GM18517 (cell line): ENCODE measurements around the gene NUP50.

Experiments
- ATAC-seq: cut with Tn5 transposase; IDR thresholded peaks from one replicate; pipeline ENCODE4 v1.9.1; 2021; ENCODE audit warnings: mild to moderate bottlenecking, moderate library complexity; ENCODE audit not compliant: unreplicated experiment

Gene NUP50

DNA sequence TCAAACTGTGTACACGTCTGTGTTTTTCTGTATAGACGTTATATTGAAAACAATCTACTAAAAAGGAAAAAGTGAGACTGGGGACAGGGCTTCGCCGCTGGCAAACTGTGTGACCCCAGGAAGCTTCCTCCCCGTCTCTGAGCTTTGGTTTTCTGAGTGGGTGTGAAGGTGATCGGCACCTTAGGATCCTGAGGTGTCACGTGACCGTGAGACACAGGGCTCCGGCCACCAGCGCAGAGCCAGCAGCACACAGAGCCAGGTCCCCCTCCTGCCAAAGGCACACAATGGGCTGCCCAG, 44.9 kb downstream of the NUP50 start:
- no peak for ATAC-seq

DNA sequence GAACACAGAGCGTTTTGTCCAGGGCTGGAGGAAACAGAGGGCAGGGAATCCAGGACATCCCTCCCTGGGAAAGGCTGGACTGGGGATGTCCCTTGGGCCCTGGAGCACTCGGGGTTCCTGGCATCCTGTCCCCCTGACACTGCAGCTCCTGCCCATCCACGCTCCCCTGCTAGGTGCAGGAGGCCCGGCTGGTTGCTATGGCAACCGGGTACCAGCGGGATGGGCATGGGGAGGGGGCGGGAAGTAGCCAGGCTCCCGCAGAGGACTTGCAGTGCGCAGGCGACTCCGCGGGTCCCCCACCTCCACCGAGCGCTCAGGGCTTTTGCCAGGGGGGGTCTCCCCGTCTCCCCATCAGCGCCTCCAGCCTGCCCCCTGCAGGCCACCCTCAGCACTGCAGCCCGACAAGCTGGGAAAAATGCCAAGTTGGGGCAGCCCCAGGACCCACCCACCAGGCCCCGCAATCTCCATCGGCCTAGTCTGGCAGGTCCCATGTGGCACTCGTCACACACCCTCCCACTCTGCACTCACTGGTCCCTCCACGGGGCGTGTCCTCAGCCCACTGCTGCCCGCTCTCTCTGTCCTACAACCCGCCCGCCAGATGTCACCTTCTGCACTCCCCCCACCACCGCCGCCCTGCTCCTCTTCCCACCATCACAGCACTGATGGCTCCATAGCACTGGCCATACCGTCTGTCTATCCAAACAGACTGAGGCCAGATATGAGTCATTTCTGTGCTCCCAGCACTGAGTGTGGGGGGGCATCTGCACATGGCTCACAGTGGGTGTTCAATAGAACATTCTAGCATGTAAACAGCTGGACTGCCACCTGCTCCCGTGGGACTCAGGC, 45.5 kb downstream of the NUP50 start:
- ATAC-seq: no peak

- ATAC-seq: no peak
Measured at GRCh38 chr22:45210174-45210573, 46.4 kb downstream of the NUP50 start.

GRCh38 chr22:45210577-45210976, 46.9 kb downstream of the NUP50 start:
- ATAC-seq: no peak

- no peak for ATAC-seq
Measured at GRCh38 chr22:45210991-45211390, 47.3 kb downstream of the NUP50 start.

GRCh38 chr22:45211435-45211834, 47.7 kb downstream of the NUP50 start:
- no peak for ATAC-seq

DNA sequence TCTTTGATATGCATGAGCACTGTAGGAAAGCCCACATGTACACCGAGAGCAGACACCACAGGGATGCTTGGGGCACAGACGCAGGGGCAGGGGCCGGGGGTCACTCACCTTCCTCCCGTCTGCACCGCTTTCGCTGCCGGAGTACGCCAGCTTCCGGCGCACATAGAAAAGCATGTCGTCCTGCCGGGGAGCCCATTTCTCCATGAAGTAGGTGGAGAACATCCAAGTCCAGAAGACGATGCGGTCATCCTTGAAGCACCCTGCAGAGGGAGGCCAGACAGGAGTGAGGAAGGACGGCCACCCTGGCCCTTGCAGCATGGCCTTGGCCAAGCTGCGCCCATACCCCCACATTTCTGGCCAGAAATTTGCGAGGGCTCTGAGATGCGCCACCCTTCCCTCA, 48.1 kb downstream of the NUP50 start:
- no peak for ATAC-seq

DNA sequence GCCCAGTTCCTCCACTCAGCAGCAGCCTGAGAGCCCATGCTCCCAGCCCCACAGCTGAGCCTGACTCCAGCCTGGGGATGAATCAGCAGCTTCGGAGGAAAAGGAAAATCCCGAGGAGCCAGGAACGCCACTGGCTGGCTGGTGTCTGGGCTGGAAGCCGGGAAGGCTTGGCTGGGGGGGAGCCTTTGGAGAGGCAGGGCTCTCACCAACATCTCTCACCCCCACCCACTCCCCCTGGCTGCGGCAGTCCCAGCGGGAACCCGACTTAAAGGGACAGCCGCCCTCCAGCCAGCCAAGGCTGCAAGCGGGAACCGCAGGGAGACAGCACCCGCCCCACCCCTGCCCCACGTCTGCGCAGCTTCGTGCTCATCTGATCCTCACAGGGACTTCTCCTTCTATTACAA, 48.6 kb downstream of the NUP50 start:
- no peak for ATAC-seq

DNA sequence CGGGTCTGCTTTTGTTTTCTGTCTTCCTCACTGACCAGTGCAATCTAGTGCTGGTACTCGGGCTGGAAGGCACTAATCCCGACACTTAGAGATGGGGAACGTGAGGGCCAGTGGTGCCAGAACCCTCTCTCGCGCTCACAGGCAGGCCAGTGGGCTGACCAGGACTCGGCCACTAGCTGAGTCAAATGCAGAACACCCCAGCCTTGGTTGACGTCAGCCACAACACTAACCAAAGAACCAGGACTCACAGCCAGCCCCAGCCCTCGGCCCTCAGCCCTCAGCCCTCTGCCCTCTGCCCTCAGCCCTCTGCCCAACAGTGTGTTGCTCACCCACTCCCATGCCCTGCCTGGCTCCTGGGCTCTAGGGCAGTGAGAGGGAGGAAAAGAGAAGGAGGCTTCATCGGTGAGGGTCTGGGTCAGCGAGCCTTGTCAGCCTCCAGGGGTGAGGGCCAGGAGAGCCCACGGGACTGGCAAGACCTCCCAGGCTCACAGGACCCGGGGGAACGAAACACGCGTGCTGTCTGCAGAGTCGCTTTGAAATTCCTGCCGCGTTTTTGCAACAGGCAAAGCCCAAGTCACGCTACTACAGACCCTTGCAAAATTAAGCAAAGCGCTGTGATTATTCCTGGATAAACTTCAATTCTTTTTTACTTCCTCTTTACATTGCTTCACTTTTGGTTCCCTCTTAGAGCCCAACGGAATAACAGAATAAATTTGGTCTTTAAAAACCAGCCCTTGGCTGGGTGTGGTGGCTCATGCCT, 49.4 kb downstream of the NUP50 start:
- no peak for ATAC-seq

GRCh38 chr22:45216133-45217003, 52.6 kb downstream of the NUP50 start:
- ATAC-seq: no peak

- ATAC-seq: no peak
Measured at GRCh38 chr22:45217345-45217744, 53.6 kb downstream of the NUP50 start.

GRCh38 chr22:45217806-45218205, 54.1 kb downstream of the NUP50 start:
- ATAC-seq: no peak

GRCh38 chr22:45218976-45219375, 55.3 kb downstream of the NUP50 start:
- no peak for ATAC-seq

- no peak for ATAC-seq
Measured at GRCh38 chr22:45221201-45221600, 57.5 kb downstream of the NUP50 start.

DNA sequence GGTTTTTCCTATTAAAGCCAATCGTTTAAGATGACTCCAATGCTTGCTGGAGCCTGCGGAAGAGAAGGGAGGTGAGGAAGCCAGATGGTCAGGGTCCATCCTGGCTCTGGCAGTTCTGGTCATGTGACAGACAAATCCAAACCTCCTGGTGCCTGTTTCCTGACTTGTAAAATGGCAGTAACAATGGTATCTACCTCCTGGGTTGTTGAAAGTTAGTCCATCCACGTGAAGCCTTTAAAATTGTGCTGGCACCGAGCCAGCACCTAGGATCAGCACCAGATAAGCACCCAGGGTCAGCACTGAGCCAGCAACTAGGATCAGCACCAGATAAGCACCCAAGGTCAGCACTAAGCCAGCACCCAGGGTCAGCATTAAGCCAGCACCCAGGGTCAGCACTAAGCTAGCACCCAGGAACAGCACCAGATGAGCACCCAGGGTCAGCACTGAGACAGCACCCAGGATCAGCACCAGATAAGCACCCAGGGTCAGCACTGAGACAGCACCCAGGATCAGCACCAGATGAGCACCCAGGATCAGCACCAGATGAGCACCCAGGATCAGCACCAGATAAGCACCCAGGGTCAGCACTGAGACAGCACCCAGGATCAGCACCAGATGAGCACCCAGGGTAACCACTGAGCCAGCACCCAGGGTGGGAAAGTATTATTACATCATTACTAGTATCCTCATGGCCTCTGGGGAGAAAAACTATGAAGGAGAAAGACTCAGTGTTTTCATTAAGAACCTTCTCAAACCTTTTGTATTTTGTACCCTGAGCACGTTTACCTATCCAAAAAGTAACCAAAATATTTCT, 59.8 kb downstream of the NUP50 start:
- no peak for ATAC-seq

- no peak for ATAC-seq
Measured at GRCh38 chr22:45224331-45224730, 60.6 kb downstream of the NUP50 start.

DNA sequence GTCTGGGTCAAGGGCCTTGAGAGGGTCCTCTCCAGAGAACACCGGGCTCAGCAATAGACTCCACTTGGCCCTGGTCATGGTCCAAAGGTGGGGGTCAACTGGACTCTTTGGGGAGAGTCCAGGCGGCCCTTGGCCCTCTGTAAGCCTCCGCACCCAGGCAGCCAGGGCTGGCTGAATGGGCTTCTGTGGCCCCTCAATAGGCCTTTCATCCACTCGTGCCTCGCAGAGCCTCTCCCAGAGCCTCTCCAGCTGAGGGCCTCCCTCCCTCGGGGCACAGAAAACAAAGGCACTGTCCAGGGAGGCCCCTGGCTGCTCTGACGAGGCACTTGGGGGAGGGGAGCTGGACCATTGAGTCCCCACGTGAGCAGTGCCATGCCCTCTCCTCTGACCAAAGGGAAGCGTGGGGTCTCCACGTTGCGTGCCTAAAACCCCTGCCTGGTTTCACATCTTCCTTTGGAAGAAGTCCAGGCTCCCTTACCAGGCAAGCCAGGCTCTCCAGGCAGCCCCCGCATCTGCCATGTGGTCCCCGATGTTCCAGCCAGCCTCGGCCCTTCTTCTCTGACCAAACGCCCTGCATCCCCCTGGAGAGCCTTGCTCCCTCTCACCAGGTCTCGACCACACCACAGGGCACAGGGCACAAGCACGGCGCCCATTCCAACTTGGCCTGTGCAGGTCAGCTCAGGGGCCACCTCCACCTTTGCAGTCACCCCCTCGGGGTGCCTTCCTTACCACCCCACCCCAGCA, 61.4 kb downstream of the NUP50 start:
- ATAC-seq: no peak

- no peak for ATAC-seq
Measured at GRCh38 chr22:45225732-45226502, 62.2 kb downstream of the NUP50 start.

DNA sequence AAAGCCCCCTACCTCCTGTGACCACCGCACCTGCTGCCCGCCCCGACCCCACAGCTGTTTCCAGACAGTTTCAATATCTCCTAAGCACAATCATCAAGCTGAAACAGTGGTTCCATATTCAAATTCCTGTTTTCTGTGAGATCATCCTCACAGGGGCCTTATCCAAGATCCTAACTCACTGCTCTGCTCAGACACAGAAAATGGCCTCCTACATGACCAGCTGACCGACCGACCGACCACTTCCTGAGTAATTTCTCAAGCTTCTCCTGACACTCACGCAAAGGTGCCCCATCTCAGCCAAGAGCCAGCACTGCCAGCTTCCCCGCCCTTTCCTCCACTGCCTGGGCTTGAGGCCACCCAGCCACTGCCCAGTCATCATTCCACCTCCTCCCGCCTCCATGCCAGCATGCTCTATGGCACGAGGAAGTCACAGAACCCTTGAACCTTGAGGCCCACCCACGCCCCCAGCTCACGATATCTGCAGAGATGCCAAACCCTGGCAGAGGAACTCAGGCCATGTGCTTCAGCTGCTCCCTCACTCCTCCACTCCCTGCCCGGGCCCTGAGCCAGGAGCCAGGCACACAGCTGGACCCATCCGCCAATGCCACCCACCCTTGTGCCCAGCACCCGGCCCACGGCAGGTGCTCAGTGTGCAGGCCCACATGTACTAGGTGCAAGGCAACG, 62.9 kb downstream of the NUP50 start:
- no peak for ATAC-seq
